GM12878 (cell line): ENCODE data around the gene ARFRP1. TPM values are rescaled to one million over a fixed set of nuclear protein-coding genes. Genes with fewer than 3 reads are reported as not detected.
A peak's percentile ranks its signal among the peaks of the same experiment; 100 is the strongest.

Experiments
- ATAC-seq: fragments of 200-7000 bp; cut with Tn5 transposase; 3 replicates; pipeline ENCODE4 v1.9.1; 2020; ENCODE audit warnings: mild to moderate bottlenecking, moderate library complexity
- BruUV-seq: library from RNA; stranded (reverse); fragments of 400-500 nt; replicated peaks from 2 replicates; lab custom pipeline; 2021; lab: Mats Ljungman, UMichigan
- CTCF ChIA-PET: fragments of 300-600 bp; sonication (Branson Sonifier 250); formaldehyde crosslinking; extraction: SDS; loops from one replicate; lab custom pipeline; 2021; ENCODE audit warnings: inconsistent platforms; lab: Yijun Ruan, JAX
- POLR2A ChIA-PET: fragments of 350-600 bp; formaldehyde crosslinking; extraction: SDS; loops from one replicate; lab custom pipeline; 2021; ENCODE audit warnings: inconsistent platforms; lab: Charles Lee
- RAD21 ChIA-PET: fragments of 300-600 bp; sonication (Branson Sonifier 250); formaldehyde crosslinking; loops from one replicate; lab custom pipeline; 2023; ENCODE audit warnings: antibody characterized with exemption; ENCODE audit not compliant: unreplicated experiment; lab: Charles Lee
- SMC1A ChIA-PET: fragments of 300-600 bp; sonication (Branson Sonifier 250); formaldehyde crosslinking; loops from one replicate; lab custom pipeline; 2023; ENCODE audit not compliant: unreplicated experiment, uncharacterized antibody; lab: Charles Lee
- DNase-seq: peaks from one replicate; pipeline ENCODE4 v3.0.0-alpha.2; 2011; ENCODE audit warnings: low read depth, low spot score
- FAIRE-seq: peaks from 3 replicates; lab custom pipeline; 2011; peaks lifted over from hg19 to GRCh38; lab: Jason Lieb, UNC
- H2AFZ ChIP-seq: 2 replicates; pipeline ENCODE4 v1.6.0; 2011; ENCODE audit warnings: low read depth, low read length, control low read depth; ENCODE audit not compliant: control insufficient read depth
- H3K27ac ChIP-seq: 2 replicates; pipeline ENCODE4 v1.5.1; 2011; ENCODE audit warnings: control low read depth; ENCODE audit not compliant: control insufficient read depth, insufficient read depth
- H3K27me3 ChIP-seq, 2 experiments: replicated peaks in 1 of 2; 2 replicates each; pipeline versions ENCODE4 v1.6.0 to v1.6.1; 2011; ENCODE audit warnings: low read length in 1 of 2; ENCODE audit not compliant: control insufficient read depth in 2 of 2, insufficient read depth in 2 of 2
- H3K36me3 ChIP-seq, 2 experiments: 2 replicates each; pipeline ENCODE4 v1.5.1; 2011; ENCODE audit warnings: low read length in 1 of 2; ENCODE audit not compliant: control insufficient read depth in 2 of 2, insufficient read depth in 2 of 2
- H3K4me1 ChIP-seq: 2 replicates; pipeline ENCODE4 v1.6.1; 2011; ENCODE audit warnings: mild to moderate bottlenecking, low read length, moderate library complexity, mixed read lengths; ENCODE audit not compliant: control insufficient read depth, insufficient read depth
- H3K4me2 ChIP-seq: 2 replicates; pipeline ENCODE4 v1.6.0; 2011; ENCODE audit warnings: control low read depth; ENCODE audit not compliant: control insufficient read depth, insufficient read depth
- H3K4me3 ChIP-seq: fragments of 200-600 bp; sonication (generic); 2 replicates; pipeline ENCODE4 v1.5.1; 2016
- H3K79me2 ChIP-seq: 2 replicates; pipeline ENCODE4 v1.6.0; 2011; ENCODE audit warnings: low read length; ENCODE audit not compliant: control insufficient read depth, insufficient read depth
- H3K9ac ChIP-seq: 2 replicates; pipeline ENCODE4 v1.8.0; 2011; ENCODE audit warnings: low read length, control low read depth, mixed read lengths; ENCODE audit not compliant: control insufficient read depth, insufficient read depth
- H3K9me3 ChIP-seq: replicated peaks from 3 replicates; pipeline ENCODE4 v1.5.1; 2011; ENCODE audit warnings: mild to moderate bottlenecking, low read length; ENCODE audit not compliant: control insufficient read depth, insufficient read depth
- H4K20me1 ChIP-seq: 2 replicates; pipeline ENCODE4 v1.6.0; 2011; ENCODE audit not compliant: control insufficient read depth, insufficient read depth
- BCL11A ChIP-seq: IDR thresholded peaks from 2 replicates; pipeline ENCODE4 v1.6.1; 2011; ENCODE audit warnings: low read depth, low read length
- EED ChIP-seq: sonication (generic); IDR thresholded peaks from 2 replicates; pipeline ENCODE4 v1.6.1; 2016; ENCODE audit warnings: antibody characterized with exemption, low read depth
- HDAC6 ChIP-seq: fragments of 200-600 bp; sonication (generic); IDR thresholded peaks from one replicate; pipeline ENCODE4 v1.8.0; 2017; ENCODE audit warnings: antibody characterized with exemption; ENCODE audit not compliant: unreplicated experiment
- NFIC ChIP-seq: IDR thresholded peaks from 2 replicates; pipeline ENCODE4 v1.6.1; 2012; ENCODE audit warnings: low read depth, mild to moderate bottlenecking, inconsistent platforms, low read length, moderate library complexity
- NR2C1 ChIP-seq: fragments of 450-650 bp; IDR thresholded peaks from 2 replicates; pipeline ENCODE4 v1.6.1; 2017; ENCODE audit warnings: antibody characterized with exemption, mild to moderate bottlenecking, moderate library complexity
- NR2F1 ChIP-seq: fragments of 450-650 bp; conservative IDR thresholded peaks from 2 replicates; pipeline ENCODE4 v1.6.1; 2017; ENCODE audit warnings: mild to moderate bottlenecking
- POU2F2 ChIP-seq: IDR thresholded peaks from 3 replicates; pipeline ENCODE4 v1.6.1; 2011; ENCODE audit warnings: low read depth, mild to moderate bottlenecking, low read length, borderline replicate concordance
- RBBP5 ChIP-seq: fragments of 200-600 bp; sonication (generic); conservative IDR thresholded peaks from 2 replicates; pipeline ENCODE4 v1.6.1; 2016
- RFX5 ChIP-seq: IDR thresholded peaks from 2 replicates; pipeline ENCODE4 v1.6.1; 2011; ENCODE audit warnings: low read depth, low read length, improper control_type of control experiment
- SRF ChIP-seq, 2 experiments: IDR thresholded peaks; 2 replicates each; pipeline ENCODE4 v1.6.1; 2011; ENCODE audit warnings: low read depth in 2 of 2, low read length in 2 of 2, mild to moderate bottlenecking in 1 of 2, moderate library complexity in 1 of 2
- SUZ12 ChIP-seq: fragments of 200-600 bp; sonication (generic); IDR thresholded peaks from one replicate; pipeline ENCODE4 v1.6.1; 2018; ENCODE audit warnings: antibody characterized with exemption, mild to moderate bottlenecking; ENCODE audit not compliant: unreplicated experiment
- WGBS: methylation state at CpG from one replicate; pipeline ENCODE4 v1.1.6; 2016; ENCODE audit warnings: low lambda C conversion rate; ENCODE audit not compliant: insufficient replicate concordance, insufficient coverage; ENCODE audit errors: missing lambda C conversion rate; 5-methylcytosine and 5-hydroxymethylcytosine counted together
- in situ Hi-C: fragments of 300-500 bp; cut with MboI; formaldehyde crosslinking; loops from 9 replicates; pipeline ENCODE4 v1.14.3; 2018; ENCODE audit warnings: mixed read lengths
- intact Hi-C: fragments of 100-400 bp; cut with micrococcal nuclease; formaldehyde crosslinking; loops from one replicate; pipeline ENCODE4 v1.14.2; 2022; ENCODE audit not compliant: unreplicated experiment
- polyA plus RNA-seq, 11 experiments: library from polyadenylated mRNA; depleted of rRNA in 4 of 11; unstranded in 6 of 11; stranded (reverse) in 5 of 11; fragments of >200 nt; fragmentation: Nextera tagmentation in 4 of 11; fragmentation: Illumina TruSeq in 1 of 11; extraction: Ambion mirVana in 4 of 11; extraction: Trizol in 1 of 11; gene quantifications; 1 replicate in 1 of 11; 2 replicates in 10 of 11; pipeline versions ENCODE4 v1.2.1 to v1.2.3, GENCODE V29; 2011 to 2016; ENCODE audit warnings: inconsistent platforms in 2 of 11, missing spikeins in 2 of 11, low read depth in 1 of 11
- total RNA-seq, 4 experiments: library from RNA; depleted of rRNA in 3 of 4; stranded (reverse); fragments of >200 nt in 3 of 4; fragmentation: Illumina TruSeq in 1 of 4; extraction: Trizol in 1 of 4; gene quantifications; 2 replicates each; pipeline versions ENCODE4 v1.2.1 to v1.2.3, GENCODE V29; 2013 to 2021
- TF ChIP-seq, protein P1 (sequence below): IDR thresholded peaks from 2 replicates; pipeline ENCODE4 v1.6.1; 2011; ENCODE audit warnings: low read depth, mild to moderate bottlenecking, low read length, moderate library complexity, borderline replicate concordance; ENCODE audit errors: extremely low read depth
- TF ChIP-seq, protein P2 (sequence below): fragments of 450-650 bp; IDR thresholded peaks from 2 replicates; pipeline ENCODE4 v1.6.1; 2018; ENCODE audit warnings: borderline replicate concordance, mild to moderate bottlenecking; ENCODE audit not compliant: partially characterized antibody
- TF ChIP-seq, protein P3 (sequence below): fragments of 450-650 bp; IDR thresholded peaks from 2 replicates; pipeline ENCODE4 v1.6.1; 2017; ENCODE audit warnings: mild to moderate bottlenecking, moderate library complexity

ARFRP1 gene
- total and polyA plus RNA-seq, 10 of the 15 experiments (the other 5 are each of a cell fraction or from before 2014, with no cell fraction given) = 0.37 to 71.7 (median 34.6) TPM

DNA sequence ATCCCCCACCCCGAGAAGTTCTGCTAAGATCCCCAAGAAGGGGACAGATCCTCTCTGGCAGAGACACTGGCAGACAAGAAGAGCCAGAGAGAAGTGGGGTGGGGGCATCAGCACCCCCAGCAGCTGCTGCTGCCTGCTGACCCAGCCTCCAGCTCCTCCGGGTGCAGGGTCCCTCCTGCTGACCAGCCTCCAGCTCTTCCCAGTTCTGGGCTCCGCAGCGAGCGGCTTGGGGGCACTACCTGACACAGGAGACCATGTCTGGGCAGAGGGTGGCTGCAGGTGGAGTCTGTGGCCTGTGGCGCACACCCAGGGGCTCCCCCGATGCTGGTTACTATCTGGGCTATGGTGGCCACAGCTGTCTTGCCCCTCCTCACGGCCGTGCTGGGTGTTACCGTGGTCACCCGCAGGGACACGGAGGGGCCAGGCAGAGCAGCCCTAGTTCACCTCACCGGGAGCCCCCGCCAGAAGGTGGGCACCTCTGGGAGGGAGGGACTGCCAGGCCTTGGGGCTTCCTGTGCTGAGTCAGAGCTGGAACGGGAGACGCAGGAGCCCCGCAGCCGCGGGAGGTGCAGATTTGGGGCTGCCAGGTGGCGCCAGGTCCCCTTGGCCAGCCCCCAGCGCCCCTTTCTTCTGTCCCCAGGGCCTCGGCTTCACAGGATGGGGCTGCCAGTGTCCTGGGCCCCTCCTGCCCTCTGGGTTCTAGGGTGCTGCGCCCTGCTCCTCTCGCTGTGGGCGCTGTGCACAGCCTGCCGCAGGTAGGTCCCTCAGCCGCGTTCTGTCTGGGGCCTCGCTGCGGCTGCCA lies 29.3 kb upstream of the ARFRP1 start:
- Histone ChIP-seq H3K9ac (peak overlapping the region; percentile 81), H3K27me3 (no peaks in the 10 kb centered on the region), H3K36me3 (peaks cover 5 to 24% of the 10 kb centered on the region in 2 experiments; a peak in 3 of 4 replicates), H3K4me2 (peak overlapping the region; percentile 93), H2AFZ (no peak overlapping the region), H3K27ac (peak overlapping the region; percentile 94), H3K9me3 (no peaks in the 10 kb centered on the region), H3K4me1 (peaks cover 36% of the 10 kb centered on the region), H3K4me3 (peak overlapping the region; percentile 84), H3K79me2 (peaks cover 23% of the 10 kb centered on the region), H4K20me1 (no peaks in the 10 kb centered on the region)
- RAD21 ChIA-PET = interaction anchor here (0.9 to 4.2 kb wide), 11 partner anchors 9 to 200 kb away, joined by 3 to 32 read pairs (median 5); partner anchors contain the start of genes ARFRP1, PTK6, RTEL1 and TPD52L2
- under 1% methylated on average over 29 of the region's 30 CpGs for whole genome bisulfite sequencing
- ATAC-seq (peak; percentile 62), FAIRE-seq (peak; percentile 69), DNase-seq (no peak)
- CTCF ChIA-PET = interaction anchor here (0.6 to 2.9 kb wide), 8 partner anchors 14 to 199 kb away, joined by 3 to 28 read pairs (median 4); partner anchors contain the start of genes ARFRP1, RTEL1, TPD52L2 and ZGPAT
- no TSS peak for BruUV-seq
- in situ Hi-C loops = no loop called here
- POLR2A ChIA-PET = interaction anchor here (0.6 to 2.1 kb wide), 6 partner anchors 9 to 128 kb away, joined by 3 to 6 read pairs (median 4); partner anchors contain the start of genes ARFRP1, TPD52L2 and ZGPAT
- intact Hi-C loops = loop anchor here (2.0 kb wide), 2 partner anchors 30 to 128 kb away; partner anchors contain the start of genes ARFRP1 and TPD52L2
- SMC1A ChIA-PET = interaction anchor here (0.6 to 1.7 kb wide), 7 partner anchors 9 to 92 kb away, joined by 3 to 14 read pairs (median 3); partner anchors contain the start of genes ARFRP1 and ZGPAT
- TF ChIP-seq NR2F1 (no peak; the same call in 1 of the 2 replicates), HDAC6 (no peak), RBBP5 (no peak), SRF (IDR thresholded peaks at IDR 0.05; ENCODE audit: low read depth in 2 of 2, low read length in 2 of 2) (no peak), NFIC (no peak), RFX5 (no peak), NR2C1 (no peak), BCL11A (no peak), EED (peak; percentile 86), POU2F2 (no peak), SUZ12 (no peak)
- TF ChIP-seq, protein P1, sequence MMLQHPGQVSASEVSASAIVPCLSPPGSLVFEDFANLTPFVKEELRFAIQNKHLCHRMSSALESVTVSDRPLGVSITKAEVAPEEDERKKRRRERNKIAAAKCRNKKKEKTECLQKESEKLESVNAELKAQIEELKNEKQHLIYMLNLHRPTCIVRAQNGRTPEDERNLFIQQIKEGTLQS = no peak
- TF ChIP-seq, protein P2, sequence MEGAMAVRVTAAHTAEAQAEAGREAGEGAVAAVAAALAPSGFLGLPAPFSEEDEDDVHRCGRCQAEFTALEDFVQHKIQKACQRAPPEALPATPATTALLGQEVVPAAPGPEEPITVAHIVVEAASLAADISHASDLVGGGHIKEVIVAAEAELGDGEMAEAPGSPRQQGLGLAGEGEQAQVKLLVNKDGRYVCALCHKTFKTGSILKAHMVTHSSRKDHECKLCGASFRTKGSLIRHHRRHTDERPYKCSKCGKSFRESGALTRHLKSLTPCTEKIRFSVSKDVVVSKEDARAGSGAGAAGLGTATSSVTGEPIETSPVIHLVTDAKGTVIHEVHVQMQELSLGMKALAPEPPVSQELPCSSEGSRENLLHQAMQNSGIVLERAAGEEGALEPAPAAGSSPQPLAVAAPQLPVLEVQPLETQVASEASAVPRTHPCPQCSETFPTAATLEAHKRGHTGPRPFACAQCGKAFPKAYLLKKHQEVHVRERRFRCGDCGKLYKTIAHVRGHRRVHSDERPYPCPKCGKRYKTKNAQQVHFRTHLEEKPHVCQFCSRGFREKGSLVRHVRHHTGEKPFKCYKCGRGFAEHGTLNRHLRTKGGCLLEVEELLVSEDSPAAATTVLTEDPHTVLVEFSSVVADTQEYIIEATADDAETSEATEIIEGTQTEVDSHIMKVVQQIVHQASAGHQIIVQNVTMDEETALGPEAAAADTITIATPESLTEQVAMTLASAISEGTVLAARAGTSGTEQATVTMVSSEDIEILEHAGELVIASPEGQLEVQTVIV = no peak
- TF ChIP-seq, protein P3, sequence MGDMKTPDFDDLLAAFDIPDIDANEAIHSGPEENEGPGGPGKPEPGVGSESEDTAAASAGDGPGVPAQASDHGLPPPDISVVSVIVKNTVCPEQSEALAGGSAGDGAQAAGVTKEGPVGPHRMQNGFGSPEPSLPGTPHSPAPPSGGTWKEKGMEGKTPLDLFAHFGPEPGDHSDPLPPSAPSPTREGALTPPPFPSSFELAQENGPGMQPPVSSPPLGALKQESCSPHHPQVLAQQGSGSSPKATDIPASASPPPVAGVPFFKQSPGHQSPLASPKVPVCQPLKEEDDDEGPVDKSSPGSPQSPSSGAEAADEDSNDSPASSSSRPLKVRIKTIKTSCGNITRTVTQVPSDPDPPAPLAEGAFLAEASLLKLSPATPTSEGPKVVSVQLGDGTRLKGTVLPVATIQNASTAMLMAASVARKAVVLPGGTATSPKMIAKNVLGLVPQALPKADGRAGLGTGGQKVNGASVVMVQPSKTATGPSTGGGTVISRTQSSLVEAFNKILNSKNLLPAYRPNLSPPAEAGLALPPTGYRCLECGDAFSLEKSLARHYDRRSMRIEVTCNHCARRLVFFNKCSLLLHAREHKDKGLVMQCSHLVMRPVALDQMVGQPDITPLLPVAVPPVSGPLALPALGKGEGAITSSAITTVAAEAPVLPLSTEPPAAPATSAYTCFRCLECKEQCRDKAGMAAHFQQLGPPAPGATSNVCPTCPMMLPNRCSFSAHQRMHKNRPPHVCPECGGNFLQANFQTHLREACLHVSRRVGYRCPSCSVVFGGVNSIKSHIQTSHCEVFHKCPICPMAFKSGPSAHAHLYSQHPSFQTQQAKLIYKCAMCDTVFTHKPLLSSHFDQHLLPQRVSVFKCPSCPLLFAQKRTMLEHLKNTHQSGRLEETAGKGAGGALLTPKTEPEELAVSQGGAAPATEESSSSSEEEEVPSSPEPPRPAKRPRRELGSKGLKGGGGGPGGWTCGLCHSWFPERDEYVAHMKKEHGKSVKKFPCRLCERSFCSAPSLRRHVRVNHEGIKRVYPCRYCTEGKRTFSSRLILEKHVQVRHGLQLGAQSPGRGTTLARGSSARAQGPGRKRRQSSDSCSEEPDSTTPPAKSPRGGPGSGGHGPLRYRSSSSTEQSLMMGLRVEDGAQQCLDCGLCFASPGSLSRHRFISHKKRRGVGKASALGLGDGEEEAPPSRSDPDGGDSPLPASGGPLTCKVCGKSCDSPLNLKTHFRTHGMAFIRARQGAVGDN = no peak
